IMR-90 (cell line): Measurements from ENCODE around the gene ITIH5. TPM values are rescaled to one million over a fixed set of nuclear protein-coding genes. Genes with fewer than 3 reads are reported as not detected.

Experiments
- ATAC-seq: fragments of 200-7000 bp; cut with Tn5 transposase; 2 replicates; pipeline ENCODE4 v1.9.1; 2020; ENCODE audit warnings: low read depth, mild to moderate bottlenecking, moderate library complexity
- BruUV-seq: library from RNA; stranded (reverse); fragments of 400-500 nt; replicated peaks from 2 replicates; lab custom pipeline; 2021; lab: Mats Ljungman, UMichigan
- CTCF ChIA-PET: fragments of 300-600 bp; formaldehyde crosslinking; extraction: SDS; loops from one replicate; lab custom pipeline; 2021; ENCODE audit warnings: antibody characterized with exemption; lab: Yijun Ruan, JAX
- POLR2A ChIA-PET: fragments of 300-600 bp; sonication (Branson Sonifier 250); formaldehyde crosslinking; loops from one replicate; lab custom pipeline; 2022; ENCODE audit warnings: antibody characterized with exemption; ENCODE audit not compliant: unreplicated experiment; lab: Charles Lee
- DNase-seq: peaks from one replicate; pipeline ENCODE4 v3.0.0; 2013
- H2AFZ ChIP-seq: replicated peaks from 2 replicates; pipeline ENCODE3; 2013; ENCODE audit warnings: low read length, mild to moderate bottlenecking; ENCODE audit not compliant: poor library complexity
- H2AK5ac ChIP-seq: 2 replicates; pipeline ENCODE4 v1.6.1; 2013; ENCODE audit warnings: low read depth, low read length, inconsistent platforms
- H2AK9ac ChIP-seq: replicated peaks from 2 replicates; pipeline ENCODE3; 2013; ENCODE audit warnings: mild to moderate bottlenecking, low read depth, low read length, moderate library complexity; ENCODE audit not compliant: poor library complexity
- H2BK120ac ChIP-seq: 2 replicates; pipeline ENCODE4 v1.6.1; 2013; ENCODE audit warnings: low read depth, low read length, inconsistent platforms
- H2BK15ac ChIP-seq: 3 replicates; pipeline ENCODE4 v1.6.1; 2013; ENCODE audit warnings: low read depth, low read length, inconsistent platforms
- H2BK20ac ChIP-seq: 2 replicates; pipeline ENCODE4 v1.6.1; 2013; ENCODE audit warnings: low read depth, mild to moderate bottlenecking, inconsistent platforms, low read length, moderate library complexity
- H2BK5ac ChIP-seq: 2 replicates; pipeline ENCODE4 v1.6.1; 2013; ENCODE audit warnings: mild to moderate bottlenecking, low read depth, low read length, inconsistent platforms; ENCODE audit not compliant: poor library complexity, severe bottlenecking
- H3K14ac ChIP-seq: replicated peaks from 2 replicates; pipeline ENCODE4 v1.6.1; 2013; ENCODE audit warnings: low read depth, low read length, inconsistent platforms
- H3K18ac ChIP-seq: 2 replicates; pipeline ENCODE4 v1.6.1; 2013; ENCODE audit warnings: low read depth, low read length, control low read depth
- H3K23ac ChIP-seq: 2 replicates; pipeline ENCODE4 v1.6.1; 2013; ENCODE audit warnings: low read depth, low read length, inconsistent platforms
- H3K27ac ChIP-seq: 2 replicates; pipeline ENCODE4 v1.5.1; 2013; ENCODE audit warnings: mild to moderate bottlenecking, control low read depth, low read length; ENCODE audit not compliant: insufficient read depth
- H3K27me3 ChIP-seq: 2 replicates; pipeline ENCODE4 v1.6.1; 2013; ENCODE audit warnings: low read length; ENCODE audit not compliant: control insufficient read depth, insufficient read depth
- H3K36me3 ChIP-seq: 2 replicates; pipeline ENCODE4 v1.6.1; 2013; ENCODE audit warnings: low read length, mixed read lengths; ENCODE audit not compliant: control insufficient read depth, insufficient read depth
- H3K4ac ChIP-seq: 2 replicates; pipeline ENCODE4 v1.6.1; 2013; ENCODE audit warnings: low read depth, low read length, inconsistent platforms
- H3K4me1 ChIP-seq: 2 replicates; pipeline ENCODE4 v1.6.1; 2013; ENCODE audit warnings: low read length, mixed read lengths; ENCODE audit not compliant: control insufficient read depth, insufficient read depth
- H3K4me2 ChIP-seq: 2 replicates; pipeline ENCODE4 v1.6.1; 2013; ENCODE audit warnings: low read depth, mild to moderate bottlenecking, control low read depth, low read length, moderate library complexity
- H3K4me3 ChIP-seq: 2 replicates; pipeline ENCODE4 v1.5.1; 2013; ENCODE audit warnings: low read depth, mild to moderate bottlenecking, control low read depth, low read length, moderate library complexity; ENCODE audit not compliant: insufficient read depth
- H3K56ac ChIP-seq: 2 replicates; pipeline ENCODE4 v1.6.1; 2013; ENCODE audit warnings: low read length, inconsistent platforms; ENCODE audit not compliant: insufficient read depth; ENCODE audit errors: extremely low read depth
- H3K79me1 ChIP-seq, 2 experiments: 2 replicates each; pipeline ENCODE4 v1.6.1; 2013; ENCODE audit warnings: low read length in 2 of 2, inconsistent platforms in 1 of 2, low read depth in 1 of 2
- H3K9ac ChIP-seq: 2 replicates; pipeline ENCODE4 v1.6.1; 2013; ENCODE audit warnings: low read depth, low read length, control low read depth
- H3K9me1 ChIP-seq: 2 replicates; pipeline ENCODE4 v1.6.1; 2013; ENCODE audit warnings: low read length, inconsistent platforms; ENCODE audit not compliant: insufficient read depth
- H3K9me3 ChIP-seq: 2 replicates; pipeline ENCODE4 v1.6.1; 2013; ENCODE audit warnings: low read length; ENCODE audit not compliant: control insufficient read depth, insufficient read depth
- H4K20me1 ChIP-seq: 2 replicates; pipeline ENCODE4 v1.6.1; 2013; ENCODE audit warnings: low read length, inconsistent platforms; ENCODE audit not compliant: insufficient read depth
- H4K5ac ChIP-seq: 2 replicates; pipeline ENCODE4 v1.6.1; 2013; ENCODE audit warnings: mild to moderate bottlenecking, low read depth, low read length, control low read depth
- H4K8ac ChIP-seq, 2 experiments: 2 replicates each; pipeline ENCODE4 v1.6.1; 2013; ENCODE audit warnings: low read depth in 2 of 2, low read length in 2 of 2, control low read depth in 1 of 2, inconsistent platforms in 1 of 2
- H4K91ac ChIP-seq: 2 replicates; pipeline ENCODE4 v1.6.1; 2013; ENCODE audit warnings: low read depth, low read length, inconsistent platforms; ENCODE audit not compliant: insufficient read depth
- BHLHE40 ChIP-seq: fragments of 150-350 bp; IDR thresholded peaks from 2 replicates; pipeline ENCODE4 v1.6.1; 2016; ENCODE audit warnings: mild to moderate bottlenecking, low read depth, low read length
- CEBPB ChIP-seq: IDR thresholded peaks from 2 replicates; pipeline ENCODE4 v1.6.1; 2012; ENCODE audit warnings: low read depth, low read length, improper control_type of control experiment
- CHD1 ChIP-seq: IDR thresholded peaks from 2 replicates; pipeline ENCODE4 v1.6.1; 2012; ENCODE audit warnings: low read depth, low read length, improper control_type of control experiment
- FOS ChIP-seq: fragments of 150-350 bp; IDR thresholded peaks from 2 replicates; pipeline ENCODE4 v1.6.1; 2016; ENCODE audit warnings: low read depth, low read length
- MAFK ChIP-seq: IDR thresholded peaks from 2 replicates; pipeline ENCODE4 v1.6.1; 2012; ENCODE audit warnings: low read depth, low read length, improper control_type of control experiment
- MAZ ChIP-seq: IDR thresholded peaks from 2 replicates; pipeline ENCODE4 v1.6.1; 2012; ENCODE audit warnings: low read depth, mild to moderate bottlenecking, low read length, improper control_type of control experiment, moderate library complexity, borderline replicate concordance
- MXI1 ChIP-seq: IDR thresholded peaks from 2 replicates; pipeline ENCODE4 v1.6.1; 2012; ENCODE audit warnings: low read depth, mild to moderate bottlenecking, low read length, moderate library complexity, borderline replicate concordance
- NFE2L2 ChIP-seq: fragments of 150-350 bp; IDR thresholded peaks from 2 replicates; pipeline ENCODE4 v1.6.1; 2016; ENCODE audit warnings: low read depth, mild to moderate bottlenecking, low read length
- POLR2A ChIP-seq: IDR thresholded peaks from 2 replicates; pipeline ENCODE4 v1.6.1; 2012; ENCODE audit warnings: mild to moderate bottlenecking, low read depth, low read length
- RAD21 ChIP-seq: IDR thresholded peaks from 2 replicates; pipeline ENCODE4 v1.6.1; 2012; ENCODE audit warnings: low read length, improper control_type of control experiment
- RCOR1 ChIP-seq: IDR thresholded peaks from 2 replicates; pipeline ENCODE4 v1.6.1; 2012; ENCODE audit warnings: mild to moderate bottlenecking, low read length, improper control_type of control experiment; ENCODE audit not compliant: insufficient replicate concordance
- RFX5 ChIP-seq: IDR thresholded peaks from 2 replicates; pipeline ENCODE4 v1.8.0; 2012; ENCODE audit warnings: low read depth, mild to moderate bottlenecking, low read length, moderate library complexity
- SMC3 ChIP-seq: fragments of 150-350 bp; IDR thresholded peaks from 2 replicates; pipeline ENCODE4 v1.6.1; 2016; ENCODE audit warnings: low read depth, mild to moderate bottlenecking, antibody characterized with exemption, low read length, moderate library complexity
- WGBS, 2 experiments: methylation state at CpG; one replicate each; pipeline versions ENCODE4 v1.1.5 to v1.1.7; 2013; ENCODE audit warnings: missing lambda C conversion rate in 2 of 2; ENCODE audit not compliant: insufficient read length in 1 of 2; ENCODE audit errors: extremely low coverage in 2 of 2; 5-methylcytosine and 5-hydroxymethylcytosine counted together
- dilution Hi-C: fragments of 300-500 bp; cut with HindIII; formaldehyde crosslinking; loops from one replicate; pipeline ENCODE4 v1.14.3; 2018; ENCODE audit warnings: low sequenced_read_pairs; ENCODE audit not compliant: unreplicated experiment
- in situ Hi-C: fragments of 300-500 bp; cut with MboI; formaldehyde crosslinking; loops from 3 replicates; pipeline ENCODE4 v1.14.3; 2019; ENCODE audit warnings: low sequenced_read_pairs, inconsistent platforms, mixed read lengths
- intact Hi-C: fragments of 100-400 bp; cut with micrococcal nuclease; formaldehyde crosslinking; loops from 2 replicates; pipeline ENCODE4 v1.10.0; 2022
- polyA plus RNA-seq, 3 experiments: library from polyadenylated mRNA; depleted of rRNA; stranded (reverse); fragments of >200 nt; gene quantifications; 2 replicates each; pipeline ENCODE4 v1.2.3, GENCODE V29; 2012; ENCODE audit warnings: low replicate concordance in 1 of 3
- total RNA-seq: library from RNA; depleted of rRNA; stranded (reverse); fragments of >200 nt; gene quantifications from 2 replicates; pipeline ENCODE4 v1.2.3, GENCODE V29; 2012
- TF ChIP-seq, protein P1 (sequence below): conservative IDR thresholded peaks from 2 replicates; pipeline ENCODE4 v1.5.1; 2012; ENCODE audit warnings: mild to moderate bottlenecking, low read depth, low read length, improper control_type of control experiment
- TF ChIP-seq, protein P2 (sequence below): fragments of 150-350 bp; IDR thresholded peaks from 2 replicates; pipeline ENCODE4 v1.6.1; 2016; ENCODE audit warnings: low read depth, mild to moderate bottlenecking, low read length, moderate library complexity, borderline replicate concordance
- TF ChIP-seq, protein P3 (sequence below): fragments of 150-350 bp; IDR thresholded peaks from 2 replicates; pipeline ENCODE4 v1.6.1; 2017; ENCODE audit warnings: mild to moderate bottlenecking, antibody characterized with exemption, low read length, low read depth

Gene ITIH5
- total and polyA plus RNA-seq, 2 of the 4 experiments (the other 2 are of a cell fraction): under 0.01 to 0.07 TPM

- DNase-seq (no peak), ATAC-seq (no peak)
- Histone ChIP-seq H4K8ac (no peak overlapping the region), H2AFZ (no peak overlapping the region), H3K36me3 (no peaks in the 10 kb centered on the region), H3K79me1 (no peaks in the 10 kb centered on the region), H3K56ac (no peak overlapping the region), H3K18ac (no peak overlapping the region), H3K9me1 (no peaks in the 10 kb centered on the region), H3K4me3 (no peak overlapping the region), H4K5ac (no peak overlapping the region), H3K4ac (no peak overlapping the region), H4K91ac (no peak overlapping the region), H4K20me1 (no peaks in the 10 kb centered on the region), H3K23ac (no peak overlapping the region), H3K9ac (no peak overlapping the region), H2BK15ac (no peak overlapping the region), H3K27ac (no peak overlapping the region), H2BK5ac (no peak overlapping the region), H2BK120ac (no peak overlapping the region), H2AK5ac (no peak overlapping the region), H3K27me3 (no peaks in the 10 kb centered on the region), H2AK9ac (no peak overlapping the region), H3K9me3 (peaks cover 5% of the 10 kb centered on the region), H3K14ac (no peak overlapping the region), H3K4me2 (no peak overlapping the region), H2BK20ac (no peak overlapping the region), H3K4me1 (no peaks in the 10 kb centered on the region)
- ChIA-PET CTCF (no interaction called here), POLR2A (interaction anchor here (0.6 kb wide), 1 partner anchor 23 kb away, joined by 3 read pairs; no protein-coding TSS in a partner anchor)
- in situ Hi-C loops: no loop called here
- intact Hi-C loops: no loop called here
- no TSS peak for BruUV-seq
- TF ChIP-seq MXI1 (no peak), NFE2L2 (no peak), SMC3 (no peak), CEBPB (no peak), FOS (no peak), MAZ (no peak), BHLHE40 (no peak), RAD21 (no peak), POLR2A (no peak), RFX5 (no peak), MAFK (no peak), CHD1 (no peak), RCOR1 (no peak)
- TF ChIP-seq, protein P1, sequence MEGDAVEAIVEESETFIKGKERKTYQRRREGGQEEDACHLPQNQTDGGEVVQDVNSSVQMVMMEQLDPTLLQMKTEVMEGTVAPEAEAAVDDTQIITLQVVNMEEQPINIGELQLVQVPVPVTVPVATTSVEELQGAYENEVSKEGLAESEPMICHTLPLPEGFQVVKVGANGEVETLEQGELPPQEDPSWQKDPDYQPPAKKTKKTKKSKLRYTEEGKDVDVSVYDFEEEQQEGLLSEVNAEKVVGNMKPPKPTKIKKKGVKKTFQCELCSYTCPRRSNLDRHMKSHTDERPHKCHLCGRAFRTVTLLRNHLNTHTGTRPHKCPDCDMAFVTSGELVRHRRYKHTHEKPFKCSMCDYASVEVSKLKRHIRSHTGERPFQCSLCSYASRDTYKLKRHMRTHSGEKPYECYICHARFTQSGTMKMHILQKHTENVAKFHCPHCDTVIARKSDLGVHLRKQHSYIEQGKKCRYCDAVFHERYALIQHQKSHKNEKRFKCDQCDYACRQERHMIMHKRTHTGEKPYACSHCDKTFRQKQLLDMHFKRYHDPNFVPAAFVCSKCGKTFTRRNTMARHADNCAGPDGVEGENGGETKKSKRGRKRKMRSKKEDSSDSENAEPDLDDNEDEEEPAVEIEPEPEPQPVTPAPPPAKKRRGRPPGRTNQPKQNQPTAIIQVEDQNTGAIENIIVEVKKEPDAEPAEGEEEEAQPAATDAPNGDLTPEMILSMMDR: no peak
- TF ChIP-seq, protein P2, sequence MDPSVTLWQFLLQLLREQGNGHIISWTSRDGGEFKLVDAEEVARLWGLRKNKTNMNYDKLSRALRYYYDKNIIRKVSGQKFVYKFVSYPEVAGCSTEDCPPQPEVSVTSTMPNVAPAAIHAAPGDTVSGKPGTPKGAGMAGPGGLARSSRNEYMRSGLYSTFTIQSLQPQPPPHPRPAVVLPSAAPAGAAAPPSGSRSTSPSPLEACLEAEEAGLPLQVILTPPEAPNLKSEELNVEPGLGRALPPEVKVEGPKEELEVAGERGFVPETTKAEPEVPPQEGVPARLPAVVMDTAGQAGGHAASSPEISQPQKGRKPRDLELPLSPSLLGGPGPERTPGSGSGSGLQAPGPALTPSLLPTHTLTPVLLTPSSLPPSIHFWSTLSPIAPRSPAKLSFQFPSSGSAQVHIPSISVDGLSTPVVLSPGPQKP: no peak
- TF ChIP-seq, protein P3, sequence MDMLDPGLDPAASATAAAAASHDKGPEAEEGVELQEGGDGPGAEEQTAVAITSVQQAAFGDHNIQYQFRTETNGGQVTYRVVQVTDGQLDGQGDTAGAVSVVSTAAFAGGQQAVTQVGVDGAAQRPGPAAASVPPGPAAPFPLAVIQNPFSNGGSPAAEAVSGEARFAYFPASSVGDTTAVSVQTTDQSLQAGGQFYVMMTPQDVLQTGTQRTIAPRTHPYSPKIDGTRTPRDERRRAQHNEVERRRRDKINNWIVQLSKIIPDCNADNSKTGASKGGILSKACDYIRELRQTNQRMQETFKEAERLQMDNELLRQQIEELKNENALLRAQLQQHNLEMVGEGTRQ: no peak
- dilution Hi-C loops: no loop called here
- 85% methylated on average over 2 of the region's 7 CpGs; no CpG with 5 or more reads in 1 of the 2 experiments for WGBS, 2 experiments
Observed at GRCh38 chr10:7635408-7636125, 31.2 kb downstream of the ITIH5 start.
